GM23338 (cell line): ENCODE data around the gene NSG2. TPM values are rescaled to one million over a fixed set of nuclear protein-coding genes. Genes with fewer than 3 reads are reported as not detected.
"Not testable (repeated sequence)": the region's sequence is repeated elsewhere in the genome, so short reads cannot be mapped to it uniquely, and the experiment has no call there.

ENCODE experiments used
- ATAC-seq: fragments of 200-7000 bp; cut with Tn5 transposase; 3 replicates; pipeline ENCODE4 v1.9.1; 2020
- DNase-seq: peaks from one replicate; pipeline ENCODE4 v3.0.0-alpha.2; 2015; ENCODE audit warnings: low spot score
- H2AFZ ChIP-seq: fragments of 200-600 bp; sonication (generic); 2 replicates; pipeline ENCODE4 v1.8.0; 2016; ENCODE audit warnings: antibody characterized with exemption, mild to moderate bottlenecking, moderate library complexity
- H3F3A ChIP-seq: fragments of 200-600 bp; sonication (generic); replicated peaks from 2 replicates; pipeline ENCODE4 v1.8.0; 2017; ENCODE audit warnings: antibody characterized with exemption, mixed run types, low read depth
- H3K27ac ChIP-seq: fragments of 200-600 bp; sonication (generic); 2 replicates; pipeline ENCODE4 v1.6.1; 2016; ENCODE audit warnings: low read depth
- H3K27me3 ChIP-seq: fragments of 200-600 bp; sonication (generic); 2 replicates; pipeline ENCODE4 v1.8.0; 2016; ENCODE audit warnings: mild to moderate bottlenecking, mixed run types, moderate library complexity; ENCODE audit not compliant: insufficient read depth
- H3K36me3 ChIP-seq: fragments of 200-600 bp; sonication (generic); 2 replicates; pipeline ENCODE4 v1.8.0; 2016; ENCODE audit warnings: mild to moderate bottlenecking; ENCODE audit not compliant: insufficient read depth
- H3K4me1 ChIP-seq: fragments of 200-600 bp; sonication (generic); 2 replicates; pipeline ENCODE4 v1.8.0; 2016; ENCODE audit warnings: mild to moderate bottlenecking, moderate library complexity; ENCODE audit not compliant: insufficient read depth
- H3K4me2 ChIP-seq: fragments of 200-600 bp; sonication (generic); 2 replicates; pipeline ENCODE4 v1.7.1; 2017; ENCODE audit warnings: mixed run types
- H3K4me3 ChIP-seq: fragments of 200-600 bp; sonication (generic); 2 replicates; pipeline ENCODE4 v1.6.1; 2016; ENCODE audit warnings: mixed run types
- H3K79me2 ChIP-seq: fragments of 200-600 bp; sonication (generic); replicated peaks from 2 replicates; pipeline ENCODE4 v1.8.0; 2017; ENCODE audit warnings: mild to moderate bottlenecking; ENCODE audit not compliant: insufficient read depth
- H3K9me2 ChIP-seq: fragments of 200-600 bp; sonication (generic); 2 replicates; pipeline ENCODE4 v1.8.0; 2017; ENCODE audit not compliant: insufficient read depth
- H4K20me1 ChIP-seq: fragments of 200-600 bp; sonication (generic); replicated peaks from 2 replicates; pipeline ENCODE4 v1.8.0; 2017; ENCODE audit warnings: mild to moderate bottlenecking; ENCODE audit not compliant: insufficient read depth
- H3K27ac Mint-ChIP-seq: 2 replicates; pipeline ENCODE4 v1.8.0; 2020; ENCODE audit warnings: inconsistent platforms, mild to moderate bottlenecking, moderate library complexity, mixed read lengths
- H3K27me3 Mint-ChIP-seq: 3 replicates; pipeline ENCODE4 v1.8.0; 2022; ENCODE audit warnings: low read depth, mild to moderate bottlenecking, moderate library complexity, mixed read lengths, inconsistent platforms; ENCODE audit not compliant: insufficient read depth, poor library complexity
- H3K36me3 Mint-ChIP-seq: 3 replicates; pipeline ENCODE4 v1.8.0; 2021; ENCODE audit warnings: low read depth, mild to moderate bottlenecking, inconsistent platforms, moderate library complexity, mixed read lengths
- H3K4me1 Mint-ChIP-seq: 3 replicates; pipeline ENCODE4 v1.8.0; 2020; ENCODE audit warnings: mild to moderate bottlenecking, inconsistent platforms, mixed read lengths
- H3K4me3 Mint-ChIP-seq: 3 replicates; pipeline ENCODE4 v1.8.0; 2021; ENCODE audit warnings: moderate library complexity, mild to moderate bottlenecking, inconsistent platforms, mixed read lengths
- H3K9me3 Mint-ChIP-seq: 3 replicates; pipeline ENCODE4 v1.8.0; 2020; ENCODE audit warnings: moderate library complexity, mild to moderate bottlenecking, inconsistent platforms, mixed read lengths
- CREB1 ChIP-seq: fragments of 250-450 bp; sonication (Bioruptor Pico); IDR thresholded peaks from 2 replicates; pipeline ENCODE4 v1.5.0; 2020; ENCODE audit warnings: low read depth, mild to moderate bottlenecking, moderate library complexity
- CTCF ChIP-seq, 2 experiments: fragments of 200-600 bp in 1 of 2; sonication (generic) in 1 of 2; conservative IDR thresholded peaks; 2 replicates each; pipeline versions ENCODE4 v1.5.1 to v1.6.1; 2016 to 2017; ENCODE audit warnings: antibody characterized with exemption in 2 of 2, low read depth in 2 of 2, mild to moderate bottlenecking in 2 of 2, moderate library complexity in 1 of 2
- ETS1 ChIP-seq: IDR thresholded peaks from 2 replicates; pipeline ENCODE4 v1.6.1; 2016; ENCODE audit warnings: antibody characterized with exemption
- EZH2 ChIP-seq: fragments of 200-600 bp; sonication (generic); IDR thresholded peaks from one replicate; pipeline ENCODE4 v1.8.0; 2017; ENCODE audit warnings: antibody characterized with exemption, mild to moderate bottlenecking, low read depth; ENCODE audit not compliant: unreplicated experiment
- EZH2phosphoT487 ChIP-seq: fragments of 200-600 bp; sonication (generic); IDR thresholded peaks from one replicate; pipeline ENCODE4 v1.8.1; 2018; ENCODE audit warnings: antibody characterized with exemption; ENCODE audit not compliant: unreplicated experiment
- JUNB ChIP-seq: IDR thresholded peaks from one replicate; pipeline ENCODE4 v1.6.1; 2016; ENCODE audit warnings: antibody characterized with exemption; ENCODE audit not compliant: unreplicated experiment
- NANOG ChIP-seq: IDR thresholded peaks from 2 replicates; pipeline ENCODE4 v1.6.1; 2016; ENCODE audit warnings: antibody characterized with exemption, borderline replicate concordance
- POLR2AphosphoS5 ChIP-seq: IDR thresholded peaks from 2 replicates; pipeline ENCODE4 v1.6.1; 2016; ENCODE audit warnings: antibody characterized with exemption, low read depth
- STAT1 ChIP-seq: IDR thresholded peaks from one replicate; pipeline ENCODE4 v1.6.1; 2016; ENCODE audit warnings: antibody characterized with exemption; ENCODE audit not compliant: unreplicated experiment
- ZNF114 ChIP-seq: fragments of 250-450 bp; sonication (Bioruptor Pico); IDR thresholded peaks from 2 replicates; pipeline ENCODE4 v1.5.0; 2020; ENCODE audit warnings: mild to moderate bottlenecking, moderate library complexity
- polyA plus RNA-seq: library from polyadenylated mRNA; unstranded; fragments of >200 nt; fragmentation: Nextera tagmentation; extraction: Ambion mirVana; gene quantifications from 2 replicates; pipeline ENCODE4 v1.2.1, GENCODE V29; 2016
- total RNA-seq: library from RNA; depleted of rRNA; stranded (reverse); fragments of >200 nt; shearing (Covaris generic); gene quantifications from 2 replicates; pipeline ENCODE4 v1.2.3, GENCODE V29; 2014

NSG2 gene
- total and polyA plus RNA-seq, 2 experiments from 2014 or later, result 0.16 TPM; not detected in 1

- TF ChIP-seq ETS1 (no peak), ZNF114 (no peak), NANOG (no peak), CTCF (conservative IDR thresholded peaks at IDR 0.05; ENCODE audit: low read depth in 2 of 2) (no peak), JUNB (no peak), CREB1 (CRISPR knock-in tag) (no peak), STAT1 (no peak), EZH2phosphoT487 (no peak), EZH2 (no peak)
Observed at GRCh38 chr5:174145821-174146220, 100.3 kb downstream of the NSG2 start (continued).

- Histone ChIP-seq H2AFZ (no peak overlapping the region), H3K4me3 (no peak overlapping the region), H3F3A (no peaks in the 10 kb centered on the region), H3K4me2 (no peak overlapping the region), H4K20me1 (no peaks in the 10 kb centered on the region), H3K4me1 (no peaks in the 10 kb centered on the region), H3K27me3 (no peaks in the 10 kb centered on the region), H3K79me2 (no peaks in the 10 kb centered on the region), H3K27ac (no peak overlapping the region), H3K36me3 (no peaks in the 10 kb centered on the region), H3K9me2 (no peaks in the 10 kb centered on the region)
- no peaks in the 10 kb centered on the region; the same call in 2 of the 3 replicates for H3K9me3 Mint-ChIP-seq
- H3K4me3 Mint-ChIP-seq, result no peak overlapping the region
- H3K4me1 Mint-ChIP-seq, result no peaks in the 10 kb centered on the region
- DNase-seq (no peak), ATAC-seq (no peak)
- no peak overlapping the region for H3K27ac Mint-ChIP-seq
- no peaks in the 10 kb centered on the region for H3K36me3 Mint-ChIP-seq
- no peaks in the 10 kb centered on the region for H3K27me3 Mint-ChIP-seq
- TF ChIP-seq EZH2 (no peak), NANOG (no peak), POLR2AphosphoS5 (no peak)
Observed at GRCh38 chr5:174146556-174146955, 101.0 kb downstream of the NSG2 start.

DNA sequence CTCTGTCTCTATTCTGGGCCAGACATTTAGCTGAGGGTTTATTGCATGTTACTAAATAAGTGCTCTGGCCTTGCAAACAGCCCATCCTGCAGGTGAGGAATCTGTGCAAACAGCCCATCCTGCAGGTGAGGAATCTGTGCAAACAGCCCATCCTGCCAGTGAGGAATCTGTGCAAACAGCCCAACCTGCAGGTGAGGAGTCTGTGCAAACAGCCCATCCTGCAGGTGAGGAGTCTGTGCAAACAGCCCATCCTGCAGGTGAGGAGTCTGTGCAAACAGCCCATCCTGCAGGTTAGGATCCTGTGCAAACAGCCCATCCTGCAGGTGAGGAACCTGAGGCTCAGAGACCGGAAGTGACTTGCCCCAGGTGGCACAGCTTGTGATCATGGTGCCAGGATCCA, 101.5 kb downstream of the NSG2 start:
- H3K27me3 Mint-ChIP-seq, H3K27me3 ChIP-seq, H3K4me1 Mint-ChIP-seq: not testable (repeated sequence)

More for the DNA sequence above, 101.5 kb downstream of the NSG2 start:
- not testable (repeated sequence) for ATAC-seq, H3K79me2 ChIP-seq, H3K9me2 ChIP-seq, H3K4me3 ChIP-seq, H3F3A ChIP-seq, H3K36me3 ChIP-seq, H3K36me3 Mint-ChIP-seq, H3K4me2 ChIP-seq, H3K4me1 ChIP-seq, H3K27ac ChIP-seq, H2AFZ ChIP-seq, H3K9me3 Mint-ChIP-seq, H3K27ac Mint-ChIP-seq, H3K4me3 Mint-ChIP-seq, H4K20me1 ChIP-seq, DNase-seq
